WTC11 (cell line): ENCODE data around the gene MGAT5B. TPM values are rescaled to one million over a fixed set of nuclear protein-coding genes. Genes with fewer than 3 reads are reported as not detected.

Source experiments
- ATAC-seq: fragments of 200-7000 bp; cut with Tn5 transposase; 2 replicates; pipeline ENCODE4 v1.10.0; 2021; ENCODE audit warnings: mild to moderate bottlenecking, moderate library complexity
- CTCF ChIA-PET: fragments of 300-600 bp; sonication (Branson Sonifier 250); formaldehyde crosslinking; loops from one replicate; lab custom pipeline; 2021; ENCODE audit warnings: antibody characterized with exemption; lab: Charles Lee
- POLR2A ChIA-PET: fragments of 350-600 bp; sonication (Branson Sonifier 250); formaldehyde crosslinking; loops from one replicate; lab custom pipeline; 2021; ENCODE audit warnings: antibody characterized with exemption; lab: Charles Lee
- DNase-seq: peaks from one replicate; pipeline ENCODE4 v3.0.0; 2021; ENCODE audit warnings: low spot score
- H3K27ac Mint-ChIP-seq: 2 replicates; pipeline ENCODE4 v1.8.0; 2021; ENCODE audit warnings: mixed read lengths
- H3K27me3 Mint-ChIP-seq: 2 replicates; pipeline ENCODE4 v1.8.0; 2021; ENCODE audit warnings: low read depth, mild to moderate bottlenecking, moderate library complexity, mixed read lengths
- H3K36me3 Mint-ChIP-seq: 2 replicates; pipeline ENCODE4 v1.8.0; 2021; ENCODE audit warnings: mixed read lengths
- H3K4me1 Mint-ChIP-seq: 2 replicates; pipeline ENCODE4 v1.8.0; 2022; ENCODE audit warnings: mixed read lengths
- H3K4me3 Mint-ChIP-seq: 2 replicates; pipeline ENCODE4 v1.8.0; 2021; ENCODE audit warnings: mild to moderate bottlenecking, moderate library complexity, mixed read lengths
- H3K9me3 Mint-ChIP-seq: 2 replicates; pipeline ENCODE4 v1.8.0; 2021; ENCODE audit warnings: mixed read lengths
- CREM ChIP-seq: sonication (generic); formaldehyde crosslinking; IDR thresholded peaks from 2 replicates; pipeline ENCODE4 v1.8.1; 2022; ENCODE audit warnings: mild to moderate bottlenecking, missing genetic modification reagents, moderate library complexity
- FOXP1 ChIP-seq: sonication (generic); formaldehyde crosslinking; IDR thresholded peaks from 2 replicates; pipeline ENCODE4 v1.8.0; 2022; ENCODE audit warnings: missing genetic modification reagents, mild to moderate bottlenecking, moderate library complexity, borderline replicate concordance
- GABPB1 ChIP-seq: sonication (generic); formaldehyde crosslinking; IDR thresholded peaks from 2 replicates; pipeline ENCODE4 v1.8.1; 2023; ENCODE audit warnings: mild to moderate bottlenecking, missing genetic modification reagents
- GRHL2 ChIP-seq: fragments of 250-450 bp; sonication (Bioruptor Pico); IDR thresholded peaks from 2 replicates; pipeline ENCODE4 v1.8.0; 2022; ENCODE audit warnings: mild to moderate bottlenecking, moderate library complexity; ENCODE audit not compliant: insufficient replicate concordance, severe bottlenecking
- IRF2 ChIP-seq: sonication (generic); formaldehyde crosslinking; IDR thresholded peaks from 2 replicates; pipeline ENCODE4 v1.8.0; 2022; ENCODE audit warnings: low read depth, missing genetic modification reagents, borderline replicate concordance
- JUN ChIP-seq: sonication (generic); formaldehyde crosslinking; IDR thresholded peaks from 2 replicates; pipeline ENCODE4 v1.8.0; 2023; ENCODE audit warnings: mild to moderate bottlenecking, missing genetic modification reagents
- MXD4 ChIP-seq: fragments of 250-450 bp; sonication (Bioruptor Pico); IDR thresholded peaks from 2 replicates; pipeline ENCODE4 v1.8.0; 2021; ENCODE audit warnings: mild to moderate bottlenecking, moderate library complexity, borderline replicate concordance
- NFE2L1 ChIP-seq: sonication (generic); formaldehyde crosslinking; IDR thresholded peaks from 2 replicates; pipeline ENCODE4 v1.8.1; 2023; ENCODE audit warnings: missing genetic modification reagents
- NFYB ChIP-seq: sonication (generic); formaldehyde crosslinking; conservative IDR thresholded peaks from 2 replicates; pipeline ENCODE4 v1.8.0; 2022; ENCODE audit warnings: low read depth, missing genetic modification reagents
- TEAD1 ChIP-seq: sonication (generic); formaldehyde crosslinking; IDR thresholded peaks from 2 replicates; pipeline ENCODE4 v1.8.0; 2022; ENCODE audit warnings: mild to moderate bottlenecking, missing genetic modification reagents
- ZBTB21 ChIP-seq: sonication (generic); formaldehyde crosslinking; IDR thresholded peaks from 2 replicates; pipeline ENCODE4 v1.8.1; 2023; ENCODE audit warnings: mild to moderate bottlenecking, missing genetic modification reagents, borderline replicate concordance
- ZNF263 ChIP-seq: sonication (generic); formaldehyde crosslinking; IDR thresholded peaks from 2 replicates; pipeline ENCODE4 v1.8.1; 2022; ENCODE audit warnings: low read depth, mild to moderate bottlenecking, moderate library complexity, missing genetic modification reagents
- ZNF416 ChIP-seq: fragments of 250-450 bp; sonication (Bioruptor Pico); IDR thresholded peaks from 2 replicates; pipeline ENCODE4 v1.9.0; 2021; ENCODE audit warnings: mild to moderate bottlenecking, inconsistent platforms
- total RNA-seq: library from RNA; stranded (reverse); gene quantifications from 3 replicates; pipeline ENCODE4 v1.2.3, GENCODE V29; 2021
- TF ChIP-seq, protein P1 (sequence below): sonication (generic); formaldehyde crosslinking; IDR thresholded peaks from 2 replicates; pipeline ENCODE4 v1.8.0; 2022; ENCODE audit warnings: mild to moderate bottlenecking, missing genetic modification reagents
- TF ChIP-seq, protein P2 (sequence below): sonication (generic); formaldehyde crosslinking; IDR thresholded peaks from 2 replicates; pipeline ENCODE4 v1.8.0; 2023; ENCODE audit warnings: mild to moderate bottlenecking, missing genetic modification reagents
- TF ChIP-seq, protein P3 (sequence below): fragments of 200-600 bp; IDR thresholded peaks from 2 replicates; pipeline ENCODE4 v1.8.0; 2022; ENCODE audit warnings: antibody characterized with exemption
- TF ChIP-seq, protein P4 (sequence below): sonication (generic); formaldehyde crosslinking; IDR thresholded peaks from 2 replicates; pipeline ENCODE4 v1.8.1; 2022; ENCODE audit warnings: mild to moderate bottlenecking, moderate library complexity, missing genetic modification reagents
- TF ChIP-seq, protein P5 (sequence below): sonication (generic); formaldehyde crosslinking; IDR thresholded peaks from 2 replicates; pipeline ENCODE4 v1.8.1; 2023; ENCODE audit warnings: mild to moderate bottlenecking, missing genetic modification reagents

Gene MGAT5B
- total RNA-seq, 1 experiment from 2014 or later: 11.6 TPM

DNA sequence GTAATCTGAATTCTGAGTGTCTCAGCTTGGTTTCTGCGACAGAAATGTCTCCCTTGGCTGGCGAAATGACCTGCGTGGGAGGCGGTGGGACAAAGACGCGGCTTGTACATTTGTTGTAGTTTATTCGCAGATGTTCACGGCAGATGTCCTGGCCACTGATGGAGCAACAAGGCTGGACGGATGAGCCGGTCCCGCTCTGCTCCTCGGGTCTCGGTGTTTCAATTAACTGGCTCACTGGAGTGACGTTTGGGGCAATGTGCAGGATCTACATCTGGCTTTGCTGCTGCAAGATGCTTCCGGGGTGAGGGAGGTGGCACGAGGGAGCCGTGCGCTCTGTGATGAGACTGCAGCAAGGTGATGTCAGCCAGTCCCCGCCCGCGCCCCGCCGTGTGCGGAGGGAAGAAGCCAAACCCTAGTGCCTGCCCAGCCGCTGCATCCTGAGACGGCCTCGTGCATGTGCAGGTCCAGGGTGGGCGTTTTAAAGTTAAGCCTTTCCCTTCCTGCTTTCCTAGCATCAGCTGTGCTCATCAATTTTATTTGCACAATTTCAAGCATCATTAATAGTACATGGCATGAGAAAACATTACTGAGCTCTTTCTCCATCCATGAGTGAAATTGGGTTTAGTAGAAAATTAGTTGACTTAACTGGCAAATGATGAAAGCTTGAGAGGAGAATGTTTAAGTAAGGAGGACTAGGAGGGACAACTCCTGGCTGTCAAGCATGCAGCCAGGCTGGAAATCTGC lies 44.4 kb downstream of the MGAT5B start:
- CTCF ChIA-PET: no interaction called here
- DNase-seq (no peak), ATAC-seq (no peak)
- Mint-ChIP-seq H3K27me3 (no peaks in the 10 kb centered on the region), H3K27ac (no peak overlapping the region), H3K4me3 (no peak overlapping the region), H3K9me3 (peaks cover 4% of the 10 kb centered on the region), H3K4me1 (peaks cover 9% of the 10 kb centered on the region), H3K36me3 (peaks cover 3% of the 10 kb centered on the region)
- POLR2A ChIA-PET: no interaction called here
- TF ChIP-seq, protein P1, sequence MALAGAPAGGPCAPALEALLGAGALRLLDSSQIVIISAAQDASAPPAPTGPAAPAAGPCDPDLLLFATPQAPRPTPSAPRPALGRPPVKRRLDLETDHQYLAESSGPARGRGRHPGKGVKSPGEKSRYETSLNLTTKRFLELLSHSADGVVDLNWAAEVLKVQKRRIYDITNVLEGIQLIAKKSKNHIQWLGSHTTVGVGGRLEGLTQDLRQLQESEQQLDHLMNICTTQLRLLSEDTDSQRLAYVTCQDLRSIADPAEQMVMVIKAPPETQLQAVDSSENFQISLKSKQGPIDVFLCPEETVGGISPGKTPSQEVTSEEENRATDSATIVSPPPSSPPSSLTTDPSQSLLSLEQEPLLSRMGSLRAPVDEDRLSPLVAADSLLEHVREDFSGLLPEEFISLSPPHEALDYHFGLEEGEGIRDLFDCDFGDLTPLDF (CRISPR knock-in tag): no peak
- no peak for TF ChIP-seq ZNF263 (CRISPR knock-in tag)
- TF ChIP-seq ZBTB21: no peak
- no peak for TF ChIP-seq CREM (CRISPR knock-in tag)
- no peak for TF ChIP-seq ZNF416

DNA sequence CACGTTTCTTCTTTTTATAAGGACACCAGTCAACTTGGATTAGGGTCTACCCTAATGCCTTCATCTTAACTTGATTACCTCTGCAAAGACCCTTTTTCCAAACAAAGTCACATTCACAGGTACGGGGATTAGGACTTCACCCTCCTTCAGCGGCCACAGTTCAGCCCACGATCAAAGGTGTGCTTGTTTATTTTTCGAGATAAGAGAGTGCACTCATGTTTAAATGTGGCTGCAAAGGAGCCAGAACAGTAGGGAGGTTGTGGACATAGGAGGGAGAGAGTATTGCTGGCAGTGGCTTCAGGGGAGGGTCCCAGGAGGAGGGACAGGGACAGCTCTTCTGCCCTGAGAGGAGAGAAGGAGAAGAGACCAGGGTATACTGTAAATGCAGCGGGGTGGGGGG lies 46.7 kb downstream of the MGAT5B start:
- Mint-ChIP-seq H3K27me3 (no peaks in the 10 kb centered on the region), H3K4me3 (no peak overlapping the region), H3K27ac (no peak overlapping the region), H3K9me3 (no peaks in the 10 kb centered on the region), H3K4me1 (peaks cover 3% of the 10 kb centered on the region; the same call in 1 of the 2 replicates), H3K36me3 (no peaks in the 10 kb centered on the region)
- ChIA-PET CTCF (interaction anchor here (0.6 to 1.0 kb wide), 2 partner anchors 9 to 109 kb away, joined by 3 to 4 read pairs; no protein-coding TSS in a partner anchor), POLR2A (no interaction called here)
- no peak for ATAC-seq
- DNase-seq: no peak
- TF ChIP-seq JUN (CRISPR knock-in tag): no peak
- TF ChIP-seq GABPB1 (CRISPR knock-in tag): 0 out of 2 replicates have a peak, but pooled peaks have one; percentile 39
- TF ChIP-seq, protein P2, sequence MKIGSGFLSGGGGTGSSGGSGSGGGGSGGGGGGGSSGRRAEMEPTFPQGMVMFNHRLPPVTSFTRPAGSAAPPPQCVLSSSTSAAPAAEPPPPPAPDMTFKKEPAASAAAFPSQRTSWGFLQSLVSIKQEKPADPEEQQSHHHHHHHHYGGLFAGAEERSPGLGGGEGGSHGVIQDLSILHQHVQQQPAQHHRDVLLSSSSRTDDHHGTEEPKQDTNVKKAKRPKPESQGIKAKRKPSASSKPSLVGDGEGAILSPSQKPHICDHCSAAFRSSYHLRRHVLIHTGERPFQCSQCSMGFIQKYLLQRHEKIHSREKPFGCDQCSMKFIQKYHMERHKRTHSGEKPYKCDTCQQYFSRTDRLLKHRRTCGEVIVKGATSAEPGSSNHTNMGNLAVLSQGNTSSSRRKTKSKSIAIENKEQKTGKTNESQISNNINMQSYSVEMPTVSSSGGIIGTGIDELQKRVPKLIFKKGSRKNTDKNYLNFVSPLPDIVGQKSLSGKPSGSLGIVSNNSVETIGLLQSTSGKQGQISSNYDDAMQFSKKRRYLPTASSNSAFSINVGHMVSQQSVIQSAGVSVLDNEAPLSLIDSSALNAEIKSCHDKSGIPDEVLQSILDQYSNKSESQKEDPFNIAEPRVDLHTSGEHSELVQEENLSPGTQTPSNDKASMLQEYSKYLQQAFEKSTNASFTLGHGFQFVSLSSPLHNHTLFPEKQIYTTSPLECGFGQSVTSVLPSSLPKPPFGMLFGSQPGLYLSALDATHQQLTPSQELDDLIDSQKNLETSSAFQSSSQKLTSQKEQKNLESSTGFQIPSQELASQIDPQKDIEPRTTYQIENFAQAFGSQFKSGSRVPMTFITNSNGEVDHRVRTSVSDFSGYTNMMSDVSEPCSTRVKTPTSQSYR (CRISPR knock-in tag): no peak

DNA sequence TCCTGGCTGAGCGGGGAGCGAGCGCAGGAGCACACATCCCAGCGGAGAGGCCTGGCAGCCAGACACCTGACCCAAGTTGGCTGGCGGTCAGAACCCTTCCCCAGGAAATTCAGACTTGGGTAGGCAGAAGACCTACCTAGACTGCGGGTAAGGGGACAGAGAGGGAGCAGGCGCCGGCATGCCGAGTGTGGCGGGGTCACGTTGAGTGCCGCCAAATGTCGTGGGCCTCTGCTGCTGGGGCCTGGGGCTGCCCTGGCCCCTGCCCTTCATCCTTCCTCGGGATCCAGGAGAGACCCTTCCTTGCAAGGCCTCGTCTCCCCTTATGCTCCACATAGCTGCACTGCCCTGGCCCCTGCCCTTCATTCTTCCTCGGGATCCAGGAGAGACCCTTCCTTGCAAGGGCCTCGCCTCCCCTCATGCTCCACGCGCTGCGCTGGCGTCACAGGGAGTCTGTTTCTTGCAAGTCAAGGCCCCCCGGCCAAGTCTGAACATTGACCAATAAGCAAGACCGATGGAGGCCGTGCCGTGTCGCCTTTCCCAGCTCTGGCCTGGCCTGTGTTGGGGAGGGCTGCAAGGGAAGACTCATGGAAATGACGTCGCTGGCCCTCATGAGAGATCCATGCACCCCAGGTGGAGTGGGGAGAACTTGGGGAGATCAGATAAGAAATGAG lies 47.8 kb downstream of the MGAT5B start:
- POLR2A ChIA-PET: no interaction called here
- no peaks in the 10 kb centered on the region for H3K27me3 Mint-ChIP-seq
- CTCF ChIA-PET: no interaction called here
- H3K4me1 Mint-ChIP-seq: peaks cover 13% of the 10 kb centered on the region
- DNase-seq: no peak
- no peak overlapping the region for H3K4me3 Mint-ChIP-seq
- 0 out of 2 replicates have a peak overlapping the region, but pooled peaks have one; percentile 37 for H3K27ac Mint-ChIP-seq
- no peaks in the 10 kb centered on the region for H3K9me3 Mint-ChIP-seq
- ATAC-seq: no peak
- no peaks in the 10 kb centered on the region for H3K36me3 Mint-ChIP-seq
- TF ChIP-seq, protein P3, sequence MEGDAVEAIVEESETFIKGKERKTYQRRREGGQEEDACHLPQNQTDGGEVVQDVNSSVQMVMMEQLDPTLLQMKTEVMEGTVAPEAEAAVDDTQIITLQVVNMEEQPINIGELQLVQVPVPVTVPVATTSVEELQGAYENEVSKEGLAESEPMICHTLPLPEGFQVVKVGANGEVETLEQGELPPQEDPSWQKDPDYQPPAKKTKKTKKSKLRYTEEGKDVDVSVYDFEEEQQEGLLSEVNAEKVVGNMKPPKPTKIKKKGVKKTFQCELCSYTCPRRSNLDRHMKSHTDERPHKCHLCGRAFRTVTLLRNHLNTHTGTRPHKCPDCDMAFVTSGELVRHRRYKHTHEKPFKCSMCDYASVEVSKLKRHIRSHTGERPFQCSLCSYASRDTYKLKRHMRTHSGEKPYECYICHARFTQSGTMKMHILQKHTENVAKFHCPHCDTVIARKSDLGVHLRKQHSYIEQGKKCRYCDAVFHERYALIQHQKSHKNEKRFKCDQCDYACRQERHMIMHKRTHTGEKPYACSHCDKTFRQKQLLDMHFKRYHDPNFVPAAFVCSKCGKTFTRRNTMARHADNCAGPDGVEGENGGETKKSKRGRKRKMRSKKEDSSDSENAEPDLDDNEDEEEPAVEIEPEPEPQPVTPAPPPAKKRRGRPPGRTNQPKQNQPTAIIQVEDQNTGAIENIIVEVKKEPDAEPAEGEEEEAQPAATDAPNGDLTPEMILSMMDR: no peak
- no peak for TF ChIP-seq GRHL2
- TF ChIP-seq, protein P4, sequence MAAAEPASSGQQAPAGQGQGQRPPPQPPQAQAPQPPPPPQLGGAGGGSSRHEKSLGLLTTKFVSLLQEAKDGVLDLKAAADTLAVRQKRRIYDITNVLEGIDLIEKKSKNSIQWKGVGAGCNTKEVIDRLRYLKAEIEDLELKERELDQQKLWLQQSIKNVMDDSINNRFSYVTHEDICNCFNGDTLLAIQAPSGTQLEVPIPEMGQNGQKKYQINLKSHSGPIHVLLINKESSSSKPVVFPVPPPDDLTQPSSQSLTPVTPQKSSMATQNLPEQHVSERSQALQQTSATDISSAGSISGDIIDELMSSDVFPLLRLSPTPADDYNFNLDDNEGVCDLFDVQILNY (CRISPR knock-in tag): no peak
- no peak for TF ChIP-seq FOXP1 (CRISPR knock-in tag)
- TF ChIP-seq NFE2L1: no peak
- TF ChIP-seq IRF2 (CRISPR knock-in tag): no peak
- TF ChIP-seq, protein P5, sequence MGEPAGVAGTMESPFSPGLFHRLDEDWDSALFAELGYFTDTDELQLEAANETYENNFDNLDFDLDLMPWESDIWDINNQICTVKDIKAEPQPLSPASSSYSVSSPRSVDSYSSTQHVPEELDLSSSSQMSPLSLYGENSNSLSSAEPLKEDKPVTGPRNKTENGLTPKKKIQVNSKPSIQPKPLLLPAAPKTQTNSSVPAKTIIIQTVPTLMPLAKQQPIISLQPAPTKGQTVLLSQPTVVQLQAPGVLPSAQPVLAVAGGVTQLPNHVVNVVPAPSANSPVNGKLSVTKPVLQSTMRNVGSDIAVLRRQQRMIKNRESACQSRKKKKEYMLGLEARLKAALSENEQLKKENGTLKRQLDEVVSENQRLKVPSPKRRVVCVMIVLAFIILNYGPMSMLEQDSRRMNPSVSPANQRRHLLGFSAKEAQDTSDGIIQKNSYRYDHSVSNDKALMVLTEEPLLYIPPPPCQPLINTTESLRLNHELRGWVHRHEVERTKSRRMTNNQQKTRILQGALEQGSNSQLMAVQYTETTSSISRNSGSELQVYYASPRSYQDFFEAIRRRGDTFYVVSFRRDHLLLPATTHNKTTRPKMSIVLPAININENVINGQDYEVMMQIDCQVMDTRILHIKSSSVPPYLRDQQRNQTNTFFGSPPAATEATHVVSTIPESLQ: no peak
- TF ChIP-seq NFYB: no peak
- TF ChIP-seq TEAD1 (CRISPR knock-in tag): no peak
- TF ChIP-seq MXD4 (CRISPR knock-in tag): no peak
